ENCODE data around the gene ZNF133. TPM values are rescaled to one million over a fixed set of nuclear protein-coding genes. Genes with fewer than 3 reads are reported as not detected.

ZNF133 gene
- total RNA-seq, 8 experiments from 2014 or later = 13.8 to 25.5 (median 18.6) TPM

GRCh38 chr20:18289306-18289705 lies 979 bp downstream of the ZNF133 start:
- Histone ChIP-seq H3K4me3 (peak overlapping the region; percentile 50 to 83 (median 66)), H3K27ac (no peak overlapping the region), H3K4me1 (replicated peaks in 1 of 2) (peaks cover 6 to 10% of the 10 kb centered on the region in 2 donors)
- ATAC-seq (replicated peaks in 6 of 8) = no peak
- in situ Hi-C loops (cut with MboI; ENCODE audit: low pct_unique_long_range_greater_than_20kb in 2 of 9, low sequenced_read_pairs in 9 of 9, unreplicated experiment in 9 of 9) = no loop called here
- 29 to 75% (median 53%) methylated on average over 2 to 6 of the region's 6 CpGs; no CpG with 5 or more reads in 3 of the 10 experiments for WGBS, 10 experiments

GRCh38 chr20:18299364-18299763 lies 11.0 kb downstream of the ZNF133 start:
- in situ Hi-C loops (cut with MboI; ENCODE audit: low pct_unique_long_range_greater_than_20kb in 2 of 9, low sequenced_read_pairs in 9 of 9, unreplicated experiment in 9 of 9) = no loop called here
- Histone ChIP-seq H3K27ac (no peak overlapping the region), H3K4me3 (no peak overlapping the region), H3K4me1 (replicated peaks in 1 of 2) (no peaks in the 10 kb centered on the region)
- no peak for ATAC-seq (replicated peaks in 6 of 8)
- 92 to 100% (median 97%) methylated on average over 1 to 3 of the region's 3 CpGs; no CpG with 5 or more reads in 1 of the 10 experiments for WGBS, 10 experiments

GRCh38 chr20:18304618-18305017 lies 16.3 kb downstream of the ZNF133 start:
- WGBS, 10 experiments = 82 to 100% (median 94%) methylated on average over 1 of the region's 1 CpG; no CpG with 5 or more reads in 4 of the 10 experiments
- ATAC-seq (replicated peaks in 6 of 8) = peak in 1 of 8 experiments; percentile 28
- H3K27ac ChIP-seq = no peak overlapping the region
- H3K4me1 ChIP-seq (replicated peaks in 1 of 2) = no peaks in the 10 kb centered on the region
- no peak overlapping the region for H3K4me3 ChIP-seq
- in situ Hi-C loops (cut with MboI; ENCODE audit: low pct_unique_long_range_greater_than_20kb in 2 of 9, low sequenced_read_pairs in 9 of 9, unreplicated experiment in 9 of 9) = no loop called here

GRCh38 chr20:18307301-18307700 lies 19.0 kb downstream of the ZNF133 start:
- H3K4me3 ChIP-seq = no peak overlapping the region
- 83 to 100% (median 95%) methylated on average over 2 to 3 of the region's 3 CpGs; no CpG with 5 or more reads in 1 of the 10 experiments for WGBS, 10 experiments
- no peaks in the 10 kb centered on the region for H3K4me1 ChIP-seq (replicated peaks in 1 of 2)
- in situ Hi-C loops (cut with MboI; ENCODE audit: low pct_unique_long_range_greater_than_20kb in 2 of 9, low sequenced_read_pairs in 9 of 9, unreplicated experiment in 9 of 9) = no loop called here
- ATAC-seq (replicated peaks in 6 of 8) = no peak
- no peak overlapping the region for H3K27ac ChIP-seq

GRCh38 chr20:18310051-18310450 lies 21.7 kb downstream of the ZNF133 start:
- ATAC-seq (replicated peaks in 6 of 8) = no peak
- in situ Hi-C loops (cut with MboI; ENCODE audit: low pct_unique_long_range_greater_than_20kb in 2 of 9, low sequenced_read_pairs in 9 of 9, unreplicated experiment in 9 of 9) = no loop called here

GRCh38 chr20:18310592-18310991 lies 22.3 kb downstream of the ZNF133 start:
- no peak overlapping the region for H3K4me3 ChIP-seq
- H3K27ac ChIP-seq = no peak overlapping the region
- no peaks in the 10 kb centered on the region for H3K4me1 ChIP-seq (replicated peaks in 1 of 2)
- ATAC-seq (replicated peaks in 6 of 8) = no peak
- in situ Hi-C loops (cut with MboI; ENCODE audit: low pct_unique_long_range_greater_than_20kb in 2 of 9, low sequenced_read_pairs in 9 of 9, unreplicated experiment in 9 of 9) = no loop called here

More at GRCh38 chr20:18310051-18310450, 21.7 kb downstream of the ZNF133 start:
- no peak overlapping the region for H3K27ac ChIP-seq
- H3K4me3 ChIP-seq = no peak overlapping the region
- no peaks in the 10 kb centered on the region for H3K4me1 ChIP-seq (replicated peaks in 1 of 2)
- 50 to 100% (median 77%) methylated on average over 2 to 5 of the region's 5 CpGs for WGBS, 10 experiments

GRCh38 chr20:18312723-18313122 lies 24.4 kb downstream of the ZNF133 start:
- WGBS, 10 experiments = 67 to 100% (median 89%) methylated on average over 1 to 9 of the region's 9 CpGs
- Histone ChIP-seq H3K4me1 (replicated peaks in 1 of 2) (no peaks in the 10 kb centered on the region), H3K4me3 (no peak overlapping the region), H3K27ac (no peak overlapping the region)
- no peak for ATAC-seq (replicated peaks in 6 of 8)
- in situ Hi-C loops (cut with MboI; ENCODE audit: low pct_unique_long_range_greater_than_20kb in 2 of 9, low sequenced_read_pairs in 9 of 9, unreplicated experiment in 9 of 9) = no loop called here

- Histone ChIP-seq H3K4me3 (no peak overlapping the region), H3K27ac (no peak overlapping the region), H3K4me1 (replicated peaks in 1 of 2) (no peaks in the 10 kb centered on the region)
- ATAC-seq (replicated peaks in 6 of 8) = peak in 2 of 8 experiments; percentile 63 to 65
- in situ Hi-C loops (cut with MboI; ENCODE audit: low pct_unique_long_range_greater_than_20kb in 2 of 9, low sequenced_read_pairs in 9 of 9, unreplicated experiment in 9 of 9) = no loop called here
- 0 to 100% (median 65%) methylated on average over 1 of the region's 1 CpG; no CpG with 5 or more reads in 2 of the 10 experiments for WGBS, 10 experiments
These were observed 25.1 kb downstream of the ZNF133 start for GRCh38 chr20:18313411-18313810.

- peak in 2 of 8 experiments; percentile 23 to 56 for ATAC-seq (replicated peaks in 6 of 8)
- Histone ChIP-seq H3K27ac (no peak overlapping the region), H3K4me3 (no peak overlapping the region), H3K4me1 (replicated peaks in 1 of 2) (no peaks in the 10 kb centered on the region)
- in situ Hi-C loops (cut with MboI; ENCODE audit: low pct_unique_long_range_greater_than_20kb in 2 of 9, low sequenced_read_pairs in 9 of 9, unreplicated experiment in 9 of 9) = no loop called here
- WGBS, 10 experiments = 0 to 100% (median 83%) methylated on average over 1 to 5 of the region's 8 CpGs; no CpG with 5 or more reads in 3 of the 10 experiments
These were observed 26.6 kb downstream of the ZNF133 start for GRCh38 chr20:18314786-18315406.

GRCh38 chr20:18316166-18316565 lies 27.8 kb downstream of the ZNF133 start:
- in situ Hi-C loops (cut with MboI; ENCODE audit: low pct_unique_long_range_greater_than_20kb in 2 of 9, low sequenced_read_pairs in 9 of 9, unreplicated experiment in 9 of 9) = no loop called here

GRCh38 chr20:18321316-18321715 lies 33.0 kb downstream of the ZNF133 start:
- in situ Hi-C loops (cut with MboI; ENCODE audit: low pct_unique_long_range_greater_than_20kb in 2 of 9, low sequenced_read_pairs in 9 of 9, unreplicated experiment in 9 of 9) = no loop called here
- Histone ChIP-seq H3K4me3 (no peak overlapping the region), H3K27ac (no peak overlapping the region), H3K4me1 (replicated peaks in 1 of 2) (no peaks in the 10 kb centered on the region)
- no peak for ATAC-seq (replicated peaks in 6 of 8)

More at GRCh38 chr20:18316166-18316565, 27.8 kb downstream of the ZNF133 start:
- H3K27ac ChIP-seq = no peak overlapping the region
- 80 to 100% (median 95%) methylated on average over 1 to 10 of the region's 15 CpGs; no CpG with 5 or more reads in 5 of the 10 experiments for WGBS, 10 experiments
- H3K4me3 ChIP-seq = no peak overlapping the region
- ATAC-seq (replicated peaks in 6 of 8) = no peak
- no peaks in the 10 kb centered on the region for H3K4me1 ChIP-seq (replicated peaks in 1 of 2)

- 31 to 96% (median 67%) methylated on average over 5 to 10 of the region's 10 CpGs for WGBS, 10 experiments
- in situ Hi-C loops (cut with MboI; ENCODE audit: low pct_unique_long_range_greater_than_20kb in 2 of 9, low sequenced_read_pairs in 9 of 9, unreplicated experiment in 9 of 9) = no loop called here
- no peak overlapping the region for H3K27ac ChIP-seq
- ATAC-seq (replicated peaks in 6 of 8) = no peak
- H3K4me3 ChIP-seq = no peak overlapping the region
- H3K4me1 ChIP-seq (replicated peaks in 1 of 2) = no peaks in the 10 kb centered on the region
These were observed 33.9 kb downstream of the ZNF133 start for GRCh38 chr20:18321976-18322950.

GRCh38 chr20:18323705-18324104 lies 35.4 kb downstream of the ZNF133 start:
- WGBS, 10 experiments = 27 to 100% (median 50%) methylated on average over 1 to 4 of the region's 4 CpGs
- H3K4me3 ChIP-seq = no peak overlapping the region
- no peak for ATAC-seq (replicated peaks in 6 of 8)

More at GRCh38 chr20:18323705-18324104, 35.4 kb downstream of the ZNF133 start:
- Histone ChIP-seq H3K27ac (no peak overlapping the region), H3K4me1 (replicated peaks in 1 of 2) (no peaks in the 10 kb centered on the region)
- in situ Hi-C loops (cut with MboI; ENCODE audit: low pct_unique_long_range_greater_than_20kb in 2 of 9, low sequenced_read_pairs in 9 of 9, unreplicated experiment in 9 of 9) = no loop called here

All from motor neuron (in vitro differentiated cells).